Suprapubic skin (tissue), 4 donors: Measurements from ENCODE around the gene PHF3. TPM values are rescaled to one million over a fixed set of nuclear protein-coding genes. Genes with fewer than 3 reads are reported as not detected.

ENCODE experiments used
- DNase-seq, 2 donors: peaks; one replicate each; pipeline ENCODE4 v3.0.0-alpha.2; 2019; ENCODE audit warnings: low spot score in 2 of 2
- H3K27ac ChIP-seq: fragments of 200-600 bp; sonication (generic); one replicate; pipeline ENCODE4 v1.5.1; 2019
- H3K27me3 ChIP-seq: fragments of 200-600 bp; sonication (generic); one replicate; pipeline ENCODE4 v1.5.1; 2019
- H3K36me3 ChIP-seq: fragments of 200-600 bp; sonication (generic); one replicate; pipeline ENCODE4 v1.5.1; 2019
- H3K4me1 ChIP-seq: fragments of 200-600 bp; sonication (generic); one replicate; pipeline ENCODE4 v1.5.1; 2019
- H3K4me3 ChIP-seq: fragments of 200-600 bp; sonication (generic); one replicate; pipeline ENCODE4 v1.5.1; 2019; ENCODE audit warnings: mild to moderate bottlenecking
- H3K9me3 ChIP-seq: fragments of 200-600 bp; sonication (generic); one replicate; pipeline ENCODE4 v1.5.1; 2019
- EP300 ChIP-seq: sonication (generic); formaldehyde crosslinking; IDR thresholded peaks from one replicate; pipeline ENCODE4 v1.6.1; 2017; ENCODE audit warnings: antibody characterized with exemption
- POLR2A ChIP-seq, 2 donors: fragments of 450-650 bp; IDR thresholded peaks; one replicate each; pipeline ENCODE4 v1.6.1; 2017; ENCODE audit warnings: antibody characterized with exemption in 2 of 2, mild to moderate bottlenecking in 2 of 2, moderate library complexity in 2 of 2
- POLR2AphosphoS5 ChIP-seq, 3 donors: sonication (generic); formaldehyde crosslinking; IDR thresholded peaks; one replicate each; pipeline ENCODE4 v1.6.1; 2017; ENCODE audit warnings: antibody characterized with exemption in 3 of 3
- WGBS: methylation state at CpG from one replicate; pipeline ENCODE4 v1.1.5; 2018; 5-methylcytosine and 5-hydroxymethylcytosine counted together
- total RNA-seq, 4 donors: library from RNA; depleted of rRNA; stranded (reverse); fragments of >200 nt; gene quantifications; one replicate each; pipeline ENCODE4 v1.1.0, GENCODE V29; 2016
- TF ChIP-seq, protein P1 (sequence below), 2 donors: fragments of 200-600 bp in 1 of 2; fragments of 450-650 bp in 1 of 2; sonication (generic) in 1 of 2; IDR thresholded peaks; one replicate each; pipeline ENCODE4 v1.5.1; 2016 to 2019; ENCODE audit warnings: antibody characterized with exemption in 2 of 2, mild to moderate bottlenecking in 1 of 2, moderate library complexity in 1 of 2

Gene PHF3
- total RNA-seq, 4 donors from 2014 or later, result 38.1 to 98.5 (median 49.3) TPM

- H3K36me3 ChIP-seq, result peaks cover 23% of the 10 kb centered on the region
- no peak overlapping the region for H3K27ac ChIP-seq
- 91% methylated on average over 2 of the region's 2 CpGs for WGBS
- H3K27me3 ChIP-seq, result no peaks in the 10 kb centered on the region
- no peaks in the 10 kb centered on the region for H3K9me3 ChIP-seq
- no peak for DNase-seq
- no peak overlapping the region for H3K4me3 ChIP-seq
- TF ChIP-seq, protein P1, sequence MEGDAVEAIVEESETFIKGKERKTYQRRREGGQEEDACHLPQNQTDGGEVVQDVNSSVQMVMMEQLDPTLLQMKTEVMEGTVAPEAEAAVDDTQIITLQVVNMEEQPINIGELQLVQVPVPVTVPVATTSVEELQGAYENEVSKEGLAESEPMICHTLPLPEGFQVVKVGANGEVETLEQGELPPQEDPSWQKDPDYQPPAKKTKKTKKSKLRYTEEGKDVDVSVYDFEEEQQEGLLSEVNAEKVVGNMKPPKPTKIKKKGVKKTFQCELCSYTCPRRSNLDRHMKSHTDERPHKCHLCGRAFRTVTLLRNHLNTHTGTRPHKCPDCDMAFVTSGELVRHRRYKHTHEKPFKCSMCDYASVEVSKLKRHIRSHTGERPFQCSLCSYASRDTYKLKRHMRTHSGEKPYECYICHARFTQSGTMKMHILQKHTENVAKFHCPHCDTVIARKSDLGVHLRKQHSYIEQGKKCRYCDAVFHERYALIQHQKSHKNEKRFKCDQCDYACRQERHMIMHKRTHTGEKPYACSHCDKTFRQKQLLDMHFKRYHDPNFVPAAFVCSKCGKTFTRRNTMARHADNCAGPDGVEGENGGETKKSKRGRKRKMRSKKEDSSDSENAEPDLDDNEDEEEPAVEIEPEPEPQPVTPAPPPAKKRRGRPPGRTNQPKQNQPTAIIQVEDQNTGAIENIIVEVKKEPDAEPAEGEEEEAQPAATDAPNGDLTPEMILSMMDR (IDR thresholded peaks at IDR 0.05), result no peak
- TF ChIP-seq POLR2A (IDR thresholded peaks at IDR 0.05) (no peak), EP300 (no peak), POLR2AphosphoS5 (IDR thresholded peaks at IDR 0.05) (no peak)
- no peaks in the 10 kb centered on the region for H3K4me1 ChIP-seq
Observed at GRCh38 chr6:63716169-63716568, 80.6 kb downstream of the PHF3 start.

- Histone ChIP-seq H3K27me3 (no peaks in the 10 kb centered on the region), H3K9me3 (no peaks in the 10 kb centered on the region), H3K27ac (no peak overlapping the region), H3K36me3 (no peaks in the 10 kb centered on the region), H3K4me3 (no peak overlapping the region), H3K4me1 (no peaks in the 10 kb centered on the region)
- 91% methylated on average over 1 of the region's 1 CpG for WGBS
- DNase-seq, result no peak
- TF ChIP-seq, protein P1 (IDR thresholded peaks at IDR 0.05), result no peak
- TF ChIP-seq EP300 (no peak), POLR2A (IDR thresholded peaks at IDR 0.05) (no peak), POLR2AphosphoS5 (IDR thresholded peaks at IDR 0.05) (no peak)
Observed at GRCh38 chr6:63721181-63721580, 85.6 kb downstream of the PHF3 start.

GRCh38 chr6:63724721-63725120 is 89.1 kb downstream of the PHF3 start:
- Histone ChIP-seq H3K27me3 (no peaks in the 10 kb centered on the region), H3K27ac (no peak overlapping the region), H3K36me3 (no peaks in the 10 kb centered on the region), H3K4me3 (no peak overlapping the region), H3K4me1 (no peaks in the 10 kb centered on the region), H3K9me3 (no peaks in the 10 kb centered on the region)
- no peak for TF ChIP-seq POLR2A (IDR thresholded peaks at IDR 0.05)
- TF ChIP-seq, protein P1 (IDR thresholded peaks at IDR 0.05), result no peak
- no peak for TF ChIP-seq EP300
- no peak for TF ChIP-seq POLR2AphosphoS5 (IDR thresholded peaks at IDR 0.05)
- no peak for DNase-seq

DNA sequence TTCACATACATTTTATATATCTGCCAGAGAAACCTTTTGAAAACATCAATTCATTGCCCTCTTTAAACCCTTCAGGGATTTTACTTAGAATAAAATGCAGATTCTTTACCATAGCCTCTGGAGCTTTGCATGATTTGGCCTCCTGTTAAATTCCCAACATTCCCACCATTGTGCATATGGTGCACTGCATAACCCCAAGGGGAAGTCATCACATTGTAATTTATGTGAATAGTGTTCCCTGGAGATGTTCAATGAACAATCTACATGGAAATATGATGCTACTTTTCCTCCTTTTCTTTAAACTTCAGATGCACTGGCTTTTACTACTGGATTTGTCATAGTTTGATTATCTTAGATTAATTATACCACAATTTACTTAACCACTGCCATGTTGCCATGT is 94.7 kb downstream of the PHF3 start:
- TF ChIP-seq, protein P1 (IDR thresholded peaks at IDR 0.05), result no peak

DNA sequence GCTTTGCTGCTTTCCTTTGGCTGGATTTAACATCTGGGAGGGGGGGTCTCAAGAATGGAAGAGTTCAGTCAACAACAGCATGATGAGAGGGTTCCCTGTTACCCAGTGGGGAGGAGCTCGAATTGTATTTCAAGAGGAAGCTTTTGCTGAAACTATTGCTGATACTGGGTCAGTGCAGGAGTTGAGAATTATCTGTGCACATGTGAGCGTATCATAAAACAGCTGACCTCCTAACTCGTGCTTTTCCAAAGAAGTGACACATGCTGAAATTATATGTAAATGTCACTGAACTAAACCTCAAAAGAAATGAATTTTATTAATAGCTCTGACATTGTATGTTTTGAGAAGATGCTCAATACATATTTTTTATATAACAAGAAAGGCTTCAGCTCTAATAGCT is 96.3 kb downstream of the PHF3 start:
- no peaks in the 10 kb centered on the region for H3K27me3 ChIP-seq
- H3K27ac ChIP-seq, result no peak overlapping the region
- H3K9me3 ChIP-seq, result no peaks in the 10 kb centered on the region
- H3K4me3 ChIP-seq, result no peak overlapping the region
- no peaks in the 10 kb centered on the region for H3K36me3 ChIP-seq
- no peak for DNase-seq
- H3K4me1 ChIP-seq, result no peaks in the 10 kb centered on the region
- TF ChIP-seq EP300, result no peak
- no peak for TF ChIP-seq POLR2A (IDR thresholded peaks at IDR 0.05)
- TF ChIP-seq, protein P1 (IDR thresholded peaks at IDR 0.05), result no peak
- TF ChIP-seq POLR2AphosphoS5 (IDR thresholded peaks at IDR 0.05), result no peak
- 85% methylated on average over 3 of the region's 3 CpGs for WGBS

More for the DNA sequence above, 94.7 kb downstream of the PHF3 start:
- Histone ChIP-seq H3K36me3 (no peaks in the 10 kb centered on the region), H3K4me3 (no peak overlapping the region), H3K4me1 (no peaks in the 10 kb centered on the region), H3K27ac (no peak overlapping the region), H3K27me3 (no peaks in the 10 kb centered on the region), H3K9me3 (no peaks in the 10 kb centered on the region)
- DNase-seq, result no peak
